Activated CD4-positive, alpha-beta T cell treated with anti-CD3 and anti-CD28 coated beads, Interleukin-10, Interleukin-2, amounts not matched to agents 100 ng/mL and 50 ng/mL, durations not matched to agents 16 hours and 8 hours (primary cell): ENCODE results near the gene TRIM40.
"Not testable (repeated sequence)": the region's sequence is repeated elsewhere in the genome, so short reads cannot be mapped to it uniquely, and the experiment has no call there.

Experiments used
- DNase-seq: peaks from one replicate; pipeline ENCODE4 v3.0.0-alpha.2; 2020

Gene TRIM40

DNA sequence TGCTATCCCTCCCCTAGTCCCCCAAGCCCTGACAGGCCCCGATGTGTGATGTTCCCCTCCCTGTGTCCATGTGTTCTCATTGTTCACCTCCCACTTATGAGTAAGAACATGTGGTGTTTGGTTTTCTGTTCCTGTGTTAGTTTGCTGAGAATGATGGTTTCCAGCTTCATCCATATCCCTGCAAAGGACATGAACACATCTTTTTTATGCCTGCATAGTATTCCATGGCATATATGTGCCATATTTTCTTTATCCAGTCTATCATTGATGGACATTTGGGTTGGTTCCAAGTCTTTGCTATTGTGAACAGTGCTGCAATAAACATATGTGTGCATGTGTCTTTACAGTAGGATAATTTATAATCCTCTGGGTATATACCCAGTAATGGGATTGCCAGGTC is 29.3 kb downstream of the TRIM40 start:
- DNase-seq = not testable (repeated sequence)

DNA sequence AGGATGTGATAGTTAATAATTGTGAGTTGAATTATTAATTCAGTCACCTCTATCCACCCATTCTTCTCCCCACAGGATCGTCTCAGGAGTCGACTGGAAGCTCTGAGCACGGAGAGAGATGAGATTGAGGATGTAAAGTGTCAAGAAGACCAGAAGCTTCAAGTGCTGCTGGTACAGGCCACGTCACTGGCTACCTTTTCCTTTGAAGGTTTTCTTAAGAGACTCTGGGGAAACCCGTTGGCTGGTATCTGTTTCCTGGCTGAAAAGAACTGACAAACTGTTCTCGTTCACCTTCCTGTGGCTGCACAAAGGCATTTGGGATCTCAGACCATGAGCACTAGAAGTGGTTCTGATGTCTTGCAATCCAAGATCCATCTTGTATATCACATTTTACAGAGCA is 31.2 kb downstream of the TRIM40 start:
- DNase-seq = peak; percentile 37

DNA sequence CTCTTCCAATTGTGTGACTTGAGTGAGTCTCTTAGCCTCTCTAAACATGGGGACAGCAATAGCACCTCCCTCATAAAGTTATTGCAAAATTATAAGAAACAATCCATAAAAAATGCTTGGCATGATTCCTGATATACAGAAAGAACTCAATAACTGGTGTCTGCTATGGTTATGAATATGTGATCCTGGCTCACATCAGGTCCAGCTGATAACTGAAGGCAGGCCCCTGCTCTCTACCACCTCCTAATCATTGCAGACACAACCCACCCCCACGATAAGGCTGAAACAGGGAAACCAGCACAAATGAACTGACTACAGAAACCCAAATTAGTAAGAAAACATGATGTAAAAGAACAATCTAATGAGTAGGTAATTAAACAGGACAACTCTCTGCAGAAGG is 32.8 kb downstream of the TRIM40 start:
- DNase-seq = no peak

DNA sequence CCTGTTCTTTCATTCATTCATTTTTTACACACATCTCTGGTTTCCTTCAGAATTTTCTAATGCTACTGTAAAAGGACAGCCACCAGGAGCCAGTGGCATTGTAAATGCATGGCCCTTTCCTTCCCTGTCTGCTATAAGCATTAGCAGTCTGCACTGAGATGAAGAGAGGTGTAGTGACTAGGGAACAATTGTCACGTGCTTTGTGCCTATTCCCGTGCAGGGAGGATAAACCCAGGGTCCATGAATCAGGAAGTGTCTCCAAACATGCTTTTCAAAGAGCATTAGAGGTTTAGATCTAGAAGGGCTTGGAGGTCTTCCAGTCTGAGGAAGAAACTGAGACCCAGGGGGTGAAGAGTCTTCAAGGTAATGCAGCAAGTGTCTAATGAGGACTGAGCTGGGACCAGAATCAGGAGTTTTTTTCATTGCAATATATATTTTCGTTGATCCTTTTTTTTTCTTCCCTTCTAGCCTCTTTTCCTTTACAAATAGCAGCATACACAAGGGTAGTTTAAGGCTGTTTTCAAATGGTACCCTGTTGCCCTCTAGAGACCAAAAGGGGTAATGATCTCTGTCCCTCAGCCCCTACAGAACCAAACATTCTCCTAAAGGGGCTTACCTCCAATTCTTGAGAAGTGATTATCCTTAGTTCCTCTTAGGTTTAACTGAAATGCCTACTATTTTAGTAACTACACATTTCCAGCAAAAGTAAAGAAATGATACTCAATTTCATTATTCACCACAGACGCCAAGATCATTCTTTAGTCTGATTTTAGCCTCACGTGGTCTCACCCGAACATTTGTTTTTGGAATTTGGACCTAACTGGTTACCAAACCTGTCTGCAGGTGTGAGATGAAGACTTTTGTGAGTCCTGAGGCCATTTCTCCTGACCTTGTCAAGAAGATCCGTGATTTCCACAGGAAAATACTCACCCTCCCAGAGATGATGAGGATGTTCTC is 34.0 kb downstream of the TRIM40 start:
- DNase-seq = peak; percentile 54

DNA sequence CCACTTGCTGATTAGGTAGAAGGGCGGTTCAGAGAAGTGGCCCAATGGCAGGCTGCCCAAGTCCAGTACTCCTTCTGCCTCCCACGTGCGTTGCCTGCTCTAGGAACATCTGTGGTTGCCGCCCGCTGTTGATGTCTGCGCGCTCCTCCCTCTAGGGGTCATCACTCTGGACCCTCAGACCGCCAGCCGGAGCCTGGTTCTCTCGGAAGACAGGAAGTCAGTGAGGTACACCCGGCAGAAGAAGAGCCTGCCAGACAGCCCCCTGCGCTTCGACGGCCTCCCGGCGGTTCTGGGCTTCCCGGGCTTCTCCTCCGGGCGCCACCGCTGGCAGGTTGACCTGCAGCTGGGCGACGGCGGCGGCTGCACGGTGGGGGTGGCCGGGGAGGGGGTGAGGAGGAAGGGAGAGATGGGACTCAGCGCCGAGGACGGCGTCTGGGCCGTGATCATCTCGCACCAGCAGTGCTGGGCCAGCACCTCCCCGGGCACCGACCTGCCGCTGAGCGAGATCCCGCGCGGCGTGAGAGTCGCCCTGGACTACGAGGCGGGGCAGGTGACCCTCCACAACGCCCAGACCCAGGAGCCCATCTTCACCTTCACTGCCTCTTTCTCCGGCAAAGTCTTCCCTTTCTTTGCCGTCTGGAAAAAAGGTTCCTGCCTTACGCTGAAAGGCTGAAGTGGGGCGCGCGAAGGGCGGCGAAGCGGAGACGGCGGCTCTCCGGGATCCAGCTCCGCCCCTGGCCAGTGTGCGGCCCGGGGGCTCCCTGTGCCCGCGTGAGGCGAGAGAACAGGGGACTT is 35.9 kb downstream of the TRIM40 start:
- DNase-seq = no peak

DNA sequence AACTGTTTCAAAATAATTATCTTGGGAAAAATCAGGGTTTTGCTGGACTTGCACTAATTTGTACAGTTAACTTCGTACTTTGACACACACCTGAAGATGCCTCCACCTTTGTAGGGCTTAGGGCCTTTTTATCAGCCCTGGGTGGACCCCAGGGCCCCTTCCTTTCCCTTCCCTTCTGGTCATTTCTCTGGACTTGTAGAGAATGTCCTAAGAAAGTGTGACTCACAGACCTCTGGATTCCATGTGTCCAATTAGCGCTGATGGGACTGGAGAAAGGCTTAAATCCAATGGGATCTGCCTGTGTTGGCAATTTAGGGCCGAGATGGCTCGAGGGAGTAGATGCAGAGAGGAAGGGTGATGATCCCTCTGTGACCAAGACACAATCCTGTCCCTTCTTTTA is 36.7 kb downstream of the TRIM40 start:
- DNase-seq = no peak

DNA sequence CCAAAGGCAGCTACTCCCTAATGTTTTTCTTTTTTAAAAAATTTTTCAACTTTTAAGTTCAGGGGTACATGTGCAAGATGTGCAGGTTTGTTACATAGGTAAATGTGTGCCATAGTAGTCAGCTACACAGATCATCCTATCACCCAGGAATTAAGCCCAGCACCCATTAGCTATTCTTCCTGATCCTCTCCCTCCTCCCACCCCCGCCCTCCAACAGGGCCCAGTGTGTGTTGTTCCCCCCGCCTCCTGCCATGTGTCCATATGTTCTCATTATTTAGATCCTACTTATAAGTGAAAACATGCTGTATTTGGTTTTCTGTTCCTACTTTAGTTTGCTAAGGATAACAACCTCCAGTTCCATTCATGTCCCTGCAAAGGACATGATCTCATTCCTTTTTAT is 39.8 kb downstream of the TRIM40 start:
- no peak for DNase-seq

DNA sequence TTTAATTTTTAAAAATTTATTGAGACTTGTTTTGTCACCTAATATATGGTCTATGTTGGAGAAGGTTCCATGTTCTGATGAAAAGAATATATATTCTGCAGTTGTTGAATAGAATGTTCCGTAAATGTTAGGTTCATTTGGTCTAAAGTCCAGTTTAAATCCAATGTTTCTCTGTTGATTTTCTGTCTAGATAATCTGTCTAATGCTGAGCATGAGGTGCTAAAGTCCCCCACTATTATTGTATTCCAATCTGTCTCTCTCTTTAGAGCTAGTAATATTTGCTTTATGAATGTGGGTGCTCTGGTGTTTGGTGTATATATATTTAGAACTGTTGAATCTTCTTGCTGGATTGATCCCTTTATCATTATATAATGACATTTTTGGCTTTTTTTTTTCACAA is 42.9 kb downstream of the TRIM40 start:
- no peak for DNase-seq

DNA sequence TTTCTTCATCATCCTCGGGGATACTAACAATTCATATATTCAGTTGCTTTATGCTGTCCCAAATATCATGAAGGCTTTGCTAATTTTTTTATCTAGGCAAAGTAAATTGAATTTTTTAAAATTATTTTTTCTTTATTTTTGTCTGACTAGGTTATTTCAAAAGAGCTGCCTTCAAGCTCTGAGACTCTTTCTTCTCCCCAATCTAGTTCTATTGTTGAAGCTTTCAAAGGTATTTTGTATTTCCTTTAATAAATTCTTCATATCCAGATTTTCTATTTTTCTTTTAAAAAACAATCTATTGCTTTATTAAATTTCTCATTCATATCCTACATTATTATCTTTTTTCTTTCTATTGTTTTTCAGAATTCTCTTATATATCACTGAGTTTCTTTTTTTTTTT is 44.2 kb downstream of the TRIM40 start:
- no peak for DNase-seq

DNA sequence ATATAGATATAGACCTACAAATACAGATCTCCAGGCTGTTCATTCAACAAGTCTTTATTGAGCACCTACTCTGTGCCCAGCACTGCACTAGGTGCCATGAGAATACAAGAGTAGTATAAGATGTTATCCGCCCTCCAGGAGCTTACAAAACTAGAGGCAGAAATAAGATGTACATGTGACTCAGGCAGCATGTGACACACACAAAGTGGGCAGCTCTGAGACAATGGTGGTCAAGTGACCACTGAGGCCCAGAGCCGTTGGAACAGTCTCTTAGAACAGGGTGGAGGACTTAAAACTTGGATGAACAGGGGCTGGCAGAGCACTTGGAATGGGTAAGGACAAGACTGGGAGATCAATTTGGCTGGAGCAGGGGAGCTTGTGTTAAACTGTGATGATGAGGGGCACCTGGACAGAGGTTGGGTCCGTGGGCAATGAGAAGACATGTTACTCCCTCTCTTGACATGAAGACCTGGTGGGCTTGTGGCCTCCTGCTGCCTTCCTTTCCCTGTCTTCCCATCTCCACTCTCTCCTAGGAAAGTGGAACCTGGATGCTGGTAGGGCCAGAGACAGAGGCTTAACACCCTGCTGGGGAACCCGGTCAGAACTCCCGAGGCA is 48.6 kb downstream of the TRIM40 start:
- no peak for DNase-seq

DNA sequence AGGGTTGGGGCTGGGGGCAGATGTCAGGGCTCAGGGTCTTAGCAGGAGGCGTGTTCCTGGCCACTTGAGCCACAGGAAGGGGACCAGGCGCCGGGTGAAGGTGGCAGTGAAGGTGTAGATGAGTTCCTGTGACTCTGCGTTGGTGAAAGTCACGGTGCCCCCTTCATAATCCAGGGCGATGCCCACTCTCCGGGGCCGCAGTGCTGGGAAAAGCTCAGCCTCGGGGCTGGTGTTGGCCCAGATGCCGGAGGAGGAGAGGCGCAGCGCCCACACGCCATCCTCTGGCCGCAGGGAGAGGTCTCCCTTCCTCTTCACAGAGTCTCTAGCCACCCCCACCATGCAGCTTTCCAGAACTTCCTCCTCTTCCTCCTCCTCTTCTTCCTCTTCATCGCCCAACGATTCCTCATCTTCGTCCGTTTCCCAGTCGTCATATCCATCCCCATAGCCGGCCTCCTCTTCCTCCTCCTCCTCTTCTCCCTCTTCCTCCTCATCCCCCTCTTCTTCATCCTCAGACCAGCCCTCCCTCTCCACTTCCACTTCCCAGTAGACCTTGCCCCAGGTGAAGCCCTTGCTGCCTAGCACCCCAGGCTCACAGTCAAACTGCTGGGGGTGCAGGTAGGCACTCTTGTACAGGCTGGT is 50.0 kb downstream of the TRIM40 start:
- DNase-seq = no peak

DNA sequence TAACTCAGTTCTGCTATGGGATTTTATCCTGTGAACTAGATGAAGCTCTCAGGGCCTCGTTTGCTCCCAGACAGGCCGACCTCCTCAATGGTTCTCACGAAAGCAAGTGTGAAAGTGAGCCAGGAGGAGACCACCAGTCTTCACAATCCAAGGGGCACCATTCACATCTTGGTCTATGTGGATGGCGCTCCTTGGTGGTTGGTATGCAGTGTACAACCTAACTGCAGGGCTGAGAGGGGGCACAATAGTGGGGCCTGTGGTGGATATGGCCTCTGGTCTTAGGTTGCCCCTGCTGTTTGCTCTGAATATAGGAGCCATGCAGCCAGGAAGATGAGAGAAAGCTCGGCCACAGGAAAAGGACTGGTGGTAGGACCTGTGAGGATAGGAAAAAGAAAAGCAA is 52.6 kb downstream of the TRIM40 start:
- no peak for DNase-seq

DNA sequence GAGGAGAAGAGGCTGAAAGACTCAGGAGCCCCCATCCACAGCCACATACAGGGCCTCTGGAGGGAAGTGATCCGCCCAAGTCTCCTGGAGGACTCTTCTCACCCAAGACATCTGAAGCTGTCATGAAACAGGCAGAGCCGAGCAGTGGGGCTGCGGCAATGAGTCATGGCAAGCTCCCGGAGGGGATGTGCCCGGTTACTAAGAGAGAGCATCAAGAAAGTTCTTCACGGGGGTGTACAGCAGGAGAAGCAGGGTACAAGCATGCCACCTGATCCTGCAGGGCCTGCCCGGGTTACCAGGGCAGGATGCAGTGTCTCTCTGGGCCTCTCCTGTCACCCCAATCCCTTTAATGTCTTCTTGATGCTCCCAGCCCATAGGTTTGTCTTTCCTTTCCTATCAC is 56.1 kb downstream of the TRIM40 start:
- no peak for DNase-seq

DNA sequence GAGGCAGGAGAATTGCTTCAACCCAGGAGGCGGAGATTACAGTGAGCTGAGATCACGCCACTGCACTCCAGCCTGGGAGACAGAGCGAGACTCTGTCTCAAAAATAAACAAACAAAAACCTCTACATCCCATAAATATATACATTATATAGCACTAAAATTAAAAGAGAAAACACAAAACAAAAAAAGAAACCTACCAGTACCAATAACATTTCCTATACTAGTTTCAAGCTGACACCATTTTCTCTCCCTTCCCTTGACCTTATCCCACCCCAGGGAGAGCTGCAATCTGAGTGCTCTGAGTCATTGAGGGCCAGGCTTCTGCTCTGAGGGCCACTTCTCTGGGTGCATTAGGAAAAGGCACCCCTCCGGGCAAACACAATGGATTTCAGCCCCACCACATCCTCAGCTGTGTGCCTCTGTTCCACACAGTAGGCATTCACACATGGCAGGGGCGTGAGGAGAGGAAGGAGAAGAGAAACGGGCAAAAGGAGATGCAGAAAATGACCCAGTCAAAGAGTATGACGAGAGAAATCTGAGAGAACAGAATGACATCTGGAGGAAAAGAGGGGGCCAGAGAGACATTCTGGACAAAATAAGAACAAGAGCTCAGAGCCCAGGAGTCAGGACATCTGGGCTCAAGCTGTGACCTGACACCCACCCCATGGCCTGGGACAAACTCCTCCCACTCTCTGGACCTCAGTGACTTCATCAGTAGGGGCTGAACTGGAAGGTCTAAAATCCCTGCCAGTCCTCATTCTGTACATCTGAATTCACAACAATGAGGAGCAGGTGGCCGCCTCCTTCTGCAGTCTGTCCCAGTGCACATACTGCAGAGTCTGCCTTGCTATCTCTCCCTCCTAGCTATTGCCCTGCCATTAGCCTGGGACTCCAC is 59.1 kb downstream of the TRIM40 start:
- no peak for DNase-seq

DNA sequence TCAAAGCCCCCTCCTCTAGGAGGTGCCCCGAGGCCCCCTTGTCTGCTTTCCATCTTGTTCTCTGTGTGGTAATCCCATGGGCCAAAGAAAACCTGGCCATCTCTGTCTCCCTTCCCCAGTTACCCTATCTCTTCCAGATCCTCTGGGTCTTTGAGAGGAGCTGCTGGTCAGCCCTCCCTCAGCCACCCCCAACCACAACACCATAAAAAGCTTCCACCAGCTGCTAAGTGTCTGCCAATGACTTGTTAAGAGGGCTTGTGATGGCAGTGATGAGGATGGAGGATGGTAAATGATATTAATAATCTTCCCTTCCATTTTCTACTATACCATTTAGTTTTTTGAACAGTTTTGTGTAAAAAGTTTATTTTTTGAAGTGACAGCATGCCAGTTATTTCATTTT is 60.0 kb downstream of the TRIM40 start:
- no peak for DNase-seq

DNA sequence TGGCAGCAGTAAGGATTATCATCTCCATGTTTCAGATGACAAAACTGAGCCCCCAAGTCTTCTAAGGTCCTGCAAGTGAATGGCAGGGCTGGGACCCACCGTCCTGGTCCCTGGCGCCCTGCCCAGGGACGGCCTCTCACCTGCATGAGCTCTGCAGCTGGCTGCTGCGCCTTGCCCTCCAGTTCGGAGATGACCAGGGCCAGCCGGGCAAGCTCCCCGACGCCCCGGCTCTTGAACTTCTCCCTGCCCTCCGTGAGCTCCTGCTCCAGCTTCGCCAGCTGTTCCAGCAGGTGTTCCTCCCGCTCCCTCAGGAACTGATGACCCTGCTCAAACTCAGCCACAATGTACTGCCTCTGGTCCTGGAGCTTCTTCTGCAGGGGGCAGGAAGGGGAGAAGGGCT is 60.4 kb downstream of the TRIM40 start:
- no peak for DNase-seq
